HuH-7.5 (cell line): ENCODE measurements around the gene HMX1.

Experiments used
- DNase-seq: peaks from one replicate; pipeline ENCODE4 v3.0.0; 2011; ENCODE audit warnings: low spot score

Gene HMX1

DNA sequence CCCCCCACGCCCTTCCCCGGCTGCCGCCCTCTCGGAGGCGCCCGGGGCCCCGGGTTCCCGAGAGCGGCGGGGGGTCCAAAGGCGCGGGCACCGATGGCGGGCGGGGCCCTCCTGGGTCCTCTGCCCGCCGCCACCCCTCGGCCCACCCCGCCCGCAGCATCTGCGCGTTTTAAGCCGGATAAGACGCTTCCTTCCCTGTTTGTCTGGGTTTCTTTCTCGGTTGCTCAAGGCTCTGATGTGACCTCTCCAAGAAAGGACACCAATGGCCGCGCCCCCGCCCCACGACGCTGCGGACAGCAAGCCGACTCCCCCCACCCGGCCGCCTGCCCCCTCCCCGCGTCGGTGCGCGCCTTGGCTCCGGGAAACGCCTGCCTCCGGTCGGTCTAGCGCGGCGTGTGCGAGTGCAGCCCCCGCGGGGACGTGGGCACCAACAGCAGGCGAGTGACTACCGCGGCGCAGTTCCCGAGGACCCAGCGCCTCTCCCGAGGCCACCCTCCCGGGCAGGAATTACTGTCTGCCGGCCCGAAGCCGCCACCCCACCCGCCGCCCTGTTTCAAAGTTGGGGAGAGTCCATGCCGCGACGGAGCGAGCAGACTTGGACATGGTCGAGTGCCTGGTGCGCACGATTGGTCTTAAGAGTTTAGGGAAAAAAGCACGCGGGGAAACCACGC, 21.1 kb upstream of the HMX1 start:
- no peak for DNase-seq

GRCh38 chr4:8891646-8892555, 20.3 kb upstream of the HMX1 start:
- DNase-seq = no peak

GRCh38 chr4:8891255-8891645, 19.6 kb upstream of the HMX1 start:
- no peak for DNase-seq

GRCh38 chr4:8888856-8889255, 17.2 kb upstream of the HMX1 start:
- no peak for DNase-seq

DNA sequence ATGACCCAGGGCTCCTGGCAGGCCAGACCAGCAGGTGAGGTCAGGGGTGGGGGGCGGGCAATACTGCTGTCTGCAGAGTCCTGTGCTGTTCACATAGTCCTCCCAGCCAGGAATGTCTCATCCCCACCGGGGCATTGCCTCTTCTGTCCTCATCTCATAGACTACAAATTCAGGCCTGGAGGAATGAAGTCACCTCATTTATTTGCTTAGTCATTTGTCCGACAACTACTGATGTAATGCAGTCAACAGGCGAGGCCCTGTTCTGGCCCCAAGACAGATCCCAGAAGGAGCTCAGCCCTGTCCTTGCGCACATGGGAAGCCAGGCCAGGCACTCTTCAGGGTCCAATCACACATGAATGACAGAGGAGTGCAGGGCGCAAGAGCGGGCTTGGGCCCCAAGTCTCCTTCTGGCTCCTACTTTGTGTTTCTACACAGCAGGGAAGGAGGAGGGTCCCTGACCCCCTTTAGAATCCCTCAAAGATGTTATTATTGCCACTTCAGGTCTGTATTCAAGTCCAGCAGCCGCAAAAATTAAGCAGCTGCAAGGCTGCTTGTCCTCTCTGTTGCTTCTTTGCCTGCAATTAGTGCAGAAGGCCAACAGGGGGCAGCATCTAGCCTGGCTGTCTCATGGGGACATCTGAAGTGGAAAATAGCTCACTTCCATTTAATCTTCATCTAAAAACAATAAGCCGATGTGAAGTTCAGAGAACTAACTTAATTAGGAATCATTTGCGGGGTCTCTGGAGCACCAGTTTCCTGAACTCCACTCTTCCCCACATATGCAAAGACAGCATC, 15.2 kb upstream of the HMX1 start:
- no peak for DNase-seq

- no peak for DNase-seq
These were observed 10.6 kb upstream of the HMX1 start for GRCh38 chr4:8882239-8882638.

DNA sequence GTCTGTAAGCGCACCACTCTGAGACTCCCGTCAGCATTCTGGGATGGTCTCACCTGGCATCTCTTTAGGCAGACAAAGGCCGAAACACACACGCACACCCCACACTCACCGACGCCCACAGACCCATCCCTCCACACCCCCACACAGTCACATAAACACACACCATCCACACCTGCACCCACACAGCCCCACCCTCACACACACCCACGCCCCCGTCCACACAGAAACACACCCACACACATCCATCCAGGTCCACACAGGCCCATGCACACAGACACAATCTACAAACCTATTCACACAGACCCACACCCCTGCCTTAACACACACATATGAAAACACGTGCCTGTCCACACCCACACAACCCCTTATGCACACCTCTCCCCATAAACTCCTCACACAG, 9.2 kb upstream of the HMX1 start:
- no peak for DNase-seq

GRCh38 chr4:8879574-8879973, 7.9 kb upstream of the HMX1 start:
- no peak for DNase-seq

DNA sequence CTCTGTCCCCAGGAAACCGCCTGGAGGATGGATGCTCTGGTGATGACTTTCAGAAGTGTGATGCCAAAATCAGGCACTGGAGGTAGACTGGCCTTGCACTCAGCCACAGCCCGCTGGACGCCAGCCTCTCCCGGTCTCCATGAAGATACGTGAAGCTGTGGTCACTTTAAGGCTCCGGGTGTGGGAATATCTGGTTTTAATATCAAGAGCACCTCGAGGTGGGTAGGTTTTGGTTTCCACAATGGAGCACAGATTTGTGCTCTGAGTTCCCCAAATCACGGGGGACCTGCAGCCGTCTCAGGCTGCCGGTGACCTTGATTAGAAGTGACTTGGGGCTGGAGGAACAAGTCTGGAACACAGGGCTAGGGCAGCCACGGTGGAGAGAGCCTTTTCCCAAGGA, 6.8 kb upstream of the HMX1 start:
- no peak for DNase-seq

- no peak for DNase-seq
These were observed 6.1 kb upstream of the HMX1 start for GRCh38 chr4:8877780-8878040.

GRCh38 chr4:8876982-8877779, 5.5 kb upstream of the HMX1 start:
- no peak for DNase-seq

- DNase-seq = no peak
These were observed 3.4 kb upstream of the HMX1 start for GRCh38 chr4:8874896-8875680.

GRCh38 chr4:8874003-8874895, 2.6 kb upstream of the HMX1 start:
- no peak for DNase-seq

- DNase-seq = no peak
These were observed 1.0 kb upstream of the HMX1 start for GRCh38 chr4:8872402-8873291.

DNA sequence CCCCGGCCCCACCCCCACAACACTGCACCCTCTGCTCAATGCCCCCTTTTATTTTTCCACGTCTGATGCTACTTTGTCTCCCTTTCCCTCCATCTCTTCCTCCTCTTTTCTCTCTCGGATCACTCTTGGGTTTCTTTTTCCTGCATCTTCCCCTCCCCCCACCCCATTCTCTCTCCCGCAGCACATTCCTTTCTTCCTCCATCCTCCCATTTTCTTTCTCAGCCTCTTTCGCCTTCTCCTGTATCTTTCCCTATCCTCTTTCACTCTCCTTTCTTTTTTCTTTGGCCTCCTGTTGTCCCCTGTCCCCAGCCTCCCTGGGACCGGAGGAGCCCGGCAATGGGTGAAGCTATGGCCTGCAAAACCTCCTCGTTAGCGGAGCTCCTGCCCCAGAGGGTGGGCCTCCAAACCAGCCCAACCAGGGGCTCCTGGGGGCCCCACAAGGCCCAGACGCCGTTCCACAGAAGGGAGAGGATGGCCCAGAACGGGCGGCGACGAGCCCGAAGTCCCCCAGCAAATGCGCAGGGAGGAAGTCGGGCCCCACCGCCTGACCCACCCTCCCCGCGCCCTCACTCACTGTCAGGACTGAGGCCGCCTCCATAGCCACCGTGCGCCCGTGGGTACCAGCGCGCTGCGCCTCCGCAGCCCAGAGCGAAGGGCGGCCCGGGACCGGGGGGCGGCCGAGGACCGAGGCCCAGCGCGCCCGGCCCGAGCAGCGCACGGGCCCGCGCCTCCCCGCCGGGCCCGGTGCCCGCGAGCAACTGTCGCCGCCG, 807 bp downstream of the HMX1 start:
- DNase-seq = no peak

GRCh38 chr4:8869898-8870646, 1.6 kb downstream of the HMX1 start:
- DNase-seq = no peak

DNA sequence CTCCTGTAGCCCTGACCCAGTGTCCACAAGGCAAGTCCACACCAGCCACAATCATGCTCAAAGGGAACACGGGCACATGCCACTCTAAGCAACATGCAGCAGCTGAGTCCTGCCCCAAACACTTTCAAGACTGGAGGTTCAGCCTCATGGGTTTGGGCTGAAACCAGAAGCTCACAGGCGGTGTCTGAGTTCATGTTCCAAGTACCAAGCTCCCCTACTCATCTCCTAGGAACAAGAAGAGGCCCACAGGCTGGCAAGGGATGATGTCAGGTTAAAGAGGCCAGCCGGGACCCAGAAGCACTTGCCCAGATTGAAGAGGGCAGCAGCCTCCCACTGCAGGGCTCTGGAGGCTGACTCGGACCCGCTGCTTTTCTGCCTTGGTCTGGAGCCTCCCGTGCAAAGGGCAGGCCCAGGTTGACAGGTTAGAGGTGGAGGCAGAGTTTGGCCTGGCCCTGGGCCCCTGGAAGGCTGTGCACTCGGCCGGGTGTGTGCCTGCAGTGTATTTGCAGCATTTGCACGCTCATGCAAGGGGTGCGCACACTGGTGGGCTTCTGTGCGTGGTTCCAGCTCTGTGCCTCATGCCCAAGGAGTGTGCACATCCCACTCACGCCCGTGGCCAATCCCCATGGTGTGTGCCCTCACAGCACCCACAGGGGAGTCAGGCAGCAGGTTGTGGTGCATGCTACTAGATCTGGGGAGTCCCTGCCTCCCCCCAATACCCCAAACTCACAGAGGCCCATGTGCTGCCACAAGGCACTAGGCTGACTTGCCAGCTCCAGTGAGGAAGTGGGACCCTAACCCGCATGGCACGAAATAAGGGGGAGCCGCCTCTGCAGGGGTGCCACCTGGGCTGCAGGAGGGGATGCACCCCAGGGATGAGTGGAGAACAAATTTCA, 2.4 kb downstream of the HMX1 start:
- no peak for DNase-seq
